NOMO-1 treated with dmso at 0.1 percent for 144 hours (cell line): ENCODE results near the gene MGRN1.
"Not testable (repeated sequence)": the region's sequence is repeated elsewhere in the genome, so short reads cannot be mapped to it uniquely, and the experiment has no call there.

Experiments used
- DNase-seq: peaks from one replicate; lab custom pipeline; 2025; ENCODE audit not compliant: unreplicated experiment; lab: John Stamatoyannopoulos, UW

MGRN1 gene

GRCh38 chr16:4728676-4729075 is 104.0 kb downstream of the MGRN1 start:
- no peak for DNase-seq

GRCh38 chr16:4729876-4730275 is 105.2 kb downstream of the MGRN1 start:
- DNase-seq: no peak

- DNase-seq: no peak
Measured at GRCh38 chr16:4733211-4733742, 108.7 kb downstream of the MGRN1 start.

GRCh38 chr16:4733747-4734062 is 109.1 kb downstream of the MGRN1 start:
- no peak for DNase-seq

- DNase-seq: peak; percentile 94
Measured at GRCh38 chr16:4734063-4734729, 109.6 kb downstream of the MGRN1 start, which contains the start of the genes ANKS3 and DNAAF8. TSS of gene ANKS3 (minus strand) at chr16:4734271. CDS start at chr16:4730149, 4,122 bp downstream. TSS of gene DNAAF8 (plus strand) at chr16:4734537. CDS start at chr16:4736515, 1,978 bp downstream.

GRCh38 chr16:4734730-4735535 is 110.3 kb downstream of the MGRN1 start:
- peak; percentile 63 for DNase-seq

GRCh38 chr16:4736546-4736945 is 111.9 kb downstream of the MGRN1 start:
- DNase-seq: no peak

GRCh38 chr16:4737545-4737944 is 112.9 kb downstream of the MGRN1 start:
- DNase-seq: no peak

GRCh38 chr16:4738370-4738769 is 113.7 kb downstream of the MGRN1 start:
- not testable (repeated sequence) for DNase-seq
